Measurements from ENCODE around the gene DTD2. TPM values are rescaled to one million over a fixed set of nuclear protein-coding genes. Genes with fewer than 3 reads are reported as not detected.
A peak's percentile ranks its signal among the peaks of the same experiment; 100 is the strongest.
"Not testable (repeated sequence)": the region's sequence is repeated elsewhere in the genome, so short reads cannot be mapped to it uniquely, and the experiment has no call there.

DTD2 gene
- total and polyA plus RNA-seq, 12 donors = 4.2 to 9.5 (median 6.4) TPM

DNA sequence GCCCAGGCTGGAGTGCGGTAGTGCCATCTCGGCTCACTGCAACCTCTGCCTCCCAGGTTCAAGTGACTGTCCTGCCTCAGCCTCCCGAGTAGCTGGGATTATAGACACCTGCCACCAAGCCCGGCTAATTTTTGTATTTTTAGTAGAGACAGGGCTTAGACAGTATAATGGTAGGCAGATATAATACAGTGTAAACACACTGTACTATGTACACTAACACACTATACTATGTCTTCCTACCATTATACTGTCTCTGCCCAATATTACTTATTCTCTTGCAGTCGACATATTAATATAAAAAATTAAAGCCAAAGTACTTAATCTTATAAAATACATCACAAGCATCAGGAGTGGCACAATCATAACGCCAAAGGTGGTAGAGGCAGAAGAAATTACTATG lies 15.0 kb downstream of the DTD2 start:
- H3K4me1 ChIP-seq = peaks cover 0 to 15% (median 7%) of the 10 kb centered on the region in 9 donors
- no peak for DNase-seq
- H3K27me3 ChIP-seq = no peaks in the 10 kb centered on the region
- H3K9me3 ChIP-seq = no peaks in the 10 kb centered on the region
- intact Hi-C loops (cut with DNase I) = no loop called here
- TF ChIP-seq, protein P1, sequence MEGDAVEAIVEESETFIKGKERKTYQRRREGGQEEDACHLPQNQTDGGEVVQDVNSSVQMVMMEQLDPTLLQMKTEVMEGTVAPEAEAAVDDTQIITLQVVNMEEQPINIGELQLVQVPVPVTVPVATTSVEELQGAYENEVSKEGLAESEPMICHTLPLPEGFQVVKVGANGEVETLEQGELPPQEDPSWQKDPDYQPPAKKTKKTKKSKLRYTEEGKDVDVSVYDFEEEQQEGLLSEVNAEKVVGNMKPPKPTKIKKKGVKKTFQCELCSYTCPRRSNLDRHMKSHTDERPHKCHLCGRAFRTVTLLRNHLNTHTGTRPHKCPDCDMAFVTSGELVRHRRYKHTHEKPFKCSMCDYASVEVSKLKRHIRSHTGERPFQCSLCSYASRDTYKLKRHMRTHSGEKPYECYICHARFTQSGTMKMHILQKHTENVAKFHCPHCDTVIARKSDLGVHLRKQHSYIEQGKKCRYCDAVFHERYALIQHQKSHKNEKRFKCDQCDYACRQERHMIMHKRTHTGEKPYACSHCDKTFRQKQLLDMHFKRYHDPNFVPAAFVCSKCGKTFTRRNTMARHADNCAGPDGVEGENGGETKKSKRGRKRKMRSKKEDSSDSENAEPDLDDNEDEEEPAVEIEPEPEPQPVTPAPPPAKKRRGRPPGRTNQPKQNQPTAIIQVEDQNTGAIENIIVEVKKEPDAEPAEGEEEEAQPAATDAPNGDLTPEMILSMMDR (IDR thresholded peaks at IDR 0.05) = no peak
- no peak overlapping the region for H3K4me3 ChIP-seq
- peaks cover 0 to 19% (median 0%) of the 10 kb centered on the region in 9 donors for H3K36me3 ChIP-seq
- H3K27ac ChIP-seq = peak overlapping the region in 3 of 10 donors; percentile 38 to 43 (median 40)
- ATAC-seq = no peak
- 89 to 91% methylated on average over 6 of the region's 6 CpGs for WGBS, 2 donors

DNA sequence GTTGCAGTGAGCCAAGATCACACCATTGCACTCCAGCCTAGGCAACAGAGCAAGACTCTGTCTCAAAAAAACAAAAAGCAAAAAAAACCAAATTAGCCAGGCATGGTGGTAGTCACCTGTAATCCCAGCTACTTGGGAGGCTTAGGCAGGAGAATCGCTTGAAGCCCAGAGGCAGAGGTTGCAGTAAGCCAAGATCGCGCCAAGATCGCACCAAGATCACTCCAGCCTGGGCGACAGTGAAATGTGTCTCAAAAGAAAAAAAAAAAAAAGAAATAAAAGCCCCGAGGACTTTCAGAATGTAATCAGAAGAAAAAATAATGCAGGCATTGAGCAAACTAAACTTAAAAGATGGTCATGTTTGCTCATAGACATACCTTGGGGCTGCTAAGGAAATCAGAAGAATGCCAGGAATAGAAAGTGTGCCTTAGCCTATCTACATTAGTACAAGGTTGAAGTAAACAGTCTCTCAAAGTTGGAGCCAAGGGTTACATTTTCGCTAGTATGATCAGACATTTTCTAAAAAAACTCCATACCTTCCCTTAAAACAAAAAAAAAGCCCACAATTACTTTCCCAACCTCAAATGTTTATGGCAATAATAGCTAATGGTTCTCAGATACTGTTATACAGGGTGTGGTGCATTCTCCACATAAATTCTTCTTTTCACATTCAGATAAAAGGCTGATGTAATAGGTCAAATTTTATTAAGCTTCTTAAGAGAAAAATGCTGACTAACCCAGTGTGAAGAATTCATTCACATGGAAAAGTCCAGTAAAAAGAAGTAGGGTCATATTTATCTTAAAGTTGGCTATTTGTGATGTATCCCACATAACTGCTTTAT lies 15.8 kb downstream of the DTD2 start:
- DNase-seq (no peak), ATAC-seq (peak in 4 of 8 donors; percentile 46 to 63 (median 58))
- H3K9me3 ChIP-seq = no peaks in the 10 kb centered on the region
- peak overlapping the region in 9 of 10 donors; percentile 5 to 60 (median 25) for H3K27ac ChIP-seq
- H3K36me3 ChIP-seq = peaks cover 0 to 11% (median 0%) of the 10 kb centered on the region in 9 donors
- no peak overlapping the region for H3K4me3 ChIP-seq
- peaks cover 0 to 15% (median 7%) of the 10 kb centered on the region in 9 donors for H3K4me1 ChIP-seq
- intact Hi-C loops (cut with DNase I) = no loop called here
- no peaks in the 10 kb centered on the region for H3K27me3 ChIP-seq
- WGBS, 2 donors = 83 to 89% methylated on average over 7 of the region's 7 CpGs
- TF ChIP-seq, protein P1 (IDR thresholded peaks at IDR 0.05) = no peak

DNA sequence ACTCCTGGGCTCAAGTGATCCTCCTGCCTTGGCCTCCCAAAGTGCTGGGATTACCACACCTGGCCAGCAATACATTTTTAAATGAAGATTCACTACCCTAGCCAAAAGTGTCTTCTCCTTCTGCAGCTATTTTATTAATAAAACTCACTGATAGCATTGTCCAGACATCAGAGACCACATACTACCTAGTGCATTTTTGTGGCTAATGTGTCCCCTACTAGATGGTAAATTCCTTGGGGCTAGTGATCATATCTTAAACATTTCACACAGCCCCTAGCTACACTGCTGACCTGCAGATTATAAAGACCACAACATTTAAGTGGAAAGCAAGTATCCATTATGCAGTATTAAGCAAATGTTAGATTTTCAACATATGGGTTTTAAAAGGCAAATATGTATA lies 17.0 kb downstream of the DTD2 start:
- intact Hi-C loops (cut with DNase I) = no loop called here

DNA sequence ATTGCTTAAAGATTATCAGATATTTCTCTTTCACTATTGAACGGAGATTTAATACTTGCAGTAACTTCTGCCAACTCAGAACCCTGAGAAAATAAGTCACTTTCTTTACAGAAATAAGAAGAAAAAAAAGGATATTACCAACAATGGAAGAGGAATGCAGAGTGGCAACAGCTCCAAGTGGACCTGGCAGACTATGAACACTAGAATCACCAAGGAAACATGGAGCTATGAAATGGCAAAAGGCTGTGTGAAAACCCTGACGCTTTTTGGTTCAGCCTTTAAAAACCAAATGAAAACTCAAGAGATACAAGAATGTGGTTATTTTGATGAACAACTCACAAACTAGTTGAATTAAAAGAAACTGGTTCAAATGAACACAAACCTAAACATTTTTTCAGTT lies 17.7 kb downstream of the DTD2 start:
- intact Hi-C loops (cut with DNase I) = no loop called here
- 86 to 91% methylated on average over 2 of the region's 2 CpGs for WGBS, 2 donors
- ATAC-seq = no peak
- TF ChIP-seq, protein P1 (IDR thresholded peaks at IDR 0.05) = no peak
- peaks cover 0 to 22% (median 7%) of the 10 kb centered on the region in 9 donors for H3K4me1 ChIP-seq
- no peaks in the 10 kb centered on the region for H3K27me3 ChIP-seq
- no peak overlapping the region for H3K27ac ChIP-seq
- H3K9me3 ChIP-seq = no peaks in the 10 kb centered on the region
- no peak overlapping the region for H3K4me3 ChIP-seq
- H3K36me3 ChIP-seq = peaks cover 0 to 3% (median 0%) of the 10 kb centered on the region in 9 donors
- DNase-seq = no peak

More for the DNA sequence above, 17.0 kb downstream of the DTD2 start:
- no peak for ATAC-seq
- Histone ChIP-seq H3K27ac (no peak overlapping the region), H3K4me3 (no peak overlapping the region), H3K4me1 (peaks cover 0 to 17% (median 7%) of the 10 kb centered on the region in 9 donors), H3K36me3 (peaks cover 0 to 4% (median 0%) of the 10 kb centered on the region in 9 donors), H3K27me3 (no peaks in the 10 kb centered on the region), H3K9me3 (no peaks in the 10 kb centered on the region)
- DNase-seq = no peak
- TF ChIP-seq, protein P1 (IDR thresholded peaks at IDR 0.05) = no peak

DNA sequence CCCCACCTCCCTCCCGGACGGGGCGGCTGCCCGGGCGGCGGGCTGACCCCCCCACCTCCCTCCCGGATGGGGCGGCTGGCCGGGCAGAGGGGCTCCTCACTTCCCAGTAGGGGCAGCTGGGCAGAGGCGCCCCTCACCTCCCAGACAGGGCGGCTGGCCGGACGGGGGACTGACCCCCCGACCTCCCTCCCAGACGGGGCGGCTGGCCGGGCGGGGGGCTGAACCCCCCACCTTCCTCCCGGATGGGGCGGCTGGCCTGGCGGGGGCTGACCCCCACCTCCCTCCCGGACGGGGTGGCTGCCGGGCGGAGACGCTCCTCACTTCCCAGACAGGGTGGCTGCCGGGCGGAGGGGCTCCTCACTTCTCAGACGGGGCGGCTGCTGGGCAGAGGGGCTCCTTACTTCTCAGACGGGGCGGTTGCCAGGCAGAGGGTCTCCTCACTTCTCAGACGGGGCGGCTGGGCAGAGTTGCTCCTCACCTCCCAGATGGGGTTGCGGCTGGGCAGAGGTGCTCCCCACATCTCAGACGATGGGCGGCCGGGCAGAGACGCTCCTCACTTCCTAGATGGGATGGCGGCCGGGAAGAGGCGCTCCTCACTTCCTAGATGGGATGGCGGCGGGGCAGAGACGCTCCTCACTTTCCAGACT lies 20.1 kb downstream of the DTD2 start:
- H3K9me3 ChIP-seq; H3K27me3 ChIP-seq; H3K4me3 ChIP-seq; ATAC-seq; H3K27ac ChIP-seq; DNase-seq; H3K36me3 ChIP-seq; intact Hi-C loops (cut with DNase I): not testable (repeated sequence)
- H3K4me1 ChIP-seq = peaks cover 0 to 19% (median 7%) of the 10 kb centered on the region in 9 donors
- 94% methylated on average over 16 to 40 of the region's 45 CpGs for WGBS, 2 donors

Measured in heart right ventricle (tissue), 16 donors.